Mammary epithelial cell (primary cell): ENCODE measurements around the gene THRB.

Source experiments
- EZH2 ChIP-seq: IDR thresholded peaks from 2 replicates; pipeline ENCODE4 v1.6.1; 2012; ENCODE audit warnings: low read length, inconsistent platforms, borderline replicate concordance
- TF ChIP-seq, protein P1 (sequence below), 2 donors: IDR thresholded peaks in 1 of 2; conservative IDR thresholded peaks in 1 of 2; 2 replicates each; pipeline ENCODE4 v1.5.1; 2011 to 2012; ENCODE audit warnings: inconsistent platforms in 2 of 2, low read length in 2 of 2, mild to moderate bottlenecking in 2 of 2, control low read depth in 1 of 2, low read depth in 1 of 2; ENCODE audit not compliant: insufficient read depth in 1 of 2; ENCODE audit errors: extremely low read depth in 1 of 2

DNA sequence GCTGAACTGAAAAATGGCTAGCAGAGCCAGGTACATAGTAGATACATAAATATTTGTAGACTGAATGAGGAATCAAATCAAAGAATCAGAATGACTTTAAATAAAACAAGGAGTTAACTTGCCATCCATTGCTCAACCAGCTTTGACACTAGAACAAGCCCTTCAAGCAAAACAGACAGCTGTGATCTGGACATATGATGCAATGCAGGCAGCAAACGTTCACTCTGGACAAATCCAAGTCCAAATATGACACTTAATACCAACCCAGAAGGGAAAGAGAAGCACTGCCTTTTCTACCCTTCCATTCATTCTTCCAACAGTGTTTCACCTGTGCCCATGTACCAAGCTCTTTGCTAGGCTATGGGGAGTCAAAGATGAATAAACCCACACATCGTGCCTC, 4.5 kb downstream of the THRB start:
- TF ChIP-seq, protein P1, sequence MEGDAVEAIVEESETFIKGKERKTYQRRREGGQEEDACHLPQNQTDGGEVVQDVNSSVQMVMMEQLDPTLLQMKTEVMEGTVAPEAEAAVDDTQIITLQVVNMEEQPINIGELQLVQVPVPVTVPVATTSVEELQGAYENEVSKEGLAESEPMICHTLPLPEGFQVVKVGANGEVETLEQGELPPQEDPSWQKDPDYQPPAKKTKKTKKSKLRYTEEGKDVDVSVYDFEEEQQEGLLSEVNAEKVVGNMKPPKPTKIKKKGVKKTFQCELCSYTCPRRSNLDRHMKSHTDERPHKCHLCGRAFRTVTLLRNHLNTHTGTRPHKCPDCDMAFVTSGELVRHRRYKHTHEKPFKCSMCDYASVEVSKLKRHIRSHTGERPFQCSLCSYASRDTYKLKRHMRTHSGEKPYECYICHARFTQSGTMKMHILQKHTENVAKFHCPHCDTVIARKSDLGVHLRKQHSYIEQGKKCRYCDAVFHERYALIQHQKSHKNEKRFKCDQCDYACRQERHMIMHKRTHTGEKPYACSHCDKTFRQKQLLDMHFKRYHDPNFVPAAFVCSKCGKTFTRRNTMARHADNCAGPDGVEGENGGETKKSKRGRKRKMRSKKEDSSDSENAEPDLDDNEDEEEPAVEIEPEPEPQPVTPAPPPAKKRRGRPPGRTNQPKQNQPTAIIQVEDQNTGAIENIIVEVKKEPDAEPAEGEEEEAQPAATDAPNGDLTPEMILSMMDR (conservative IDR thresholded peaks at IDR 0.05 in 1 of 2, IDR thresholded peaks at IDR 0.05 in 1 of 2; ENCODE audit: extremely low read depth in 1 of 2, insufficient read depth in 1 of 2, low read depth in 1 of 2, low read length in 2 of 2): no peak
- no peak for TF ChIP-seq EZH2
